Stimulated activated CD8-positive, alpha-beta memory T cell treated with anti-CD3 and anti-CD28 coated beads, Interleukin-2, amount 100 ng/mL, for 1 hour (primary cell): ENCODE data around the gene SLC66A3.

Experiments used
- DNase-seq, 2 donors: peaks; one replicate each; pipeline ENCODE4 v3.0.0-alpha.2; 2020; ENCODE audit warnings: low read depth in 2 of 2

SLC66A3 gene

GRCh38 chr2:11155381-11156035 is at the start of gene SLC66A3:
Gene SLC66A3, plus strand, starts transcription at chr2:11155467. Its CDS starts 80 bp downstream, at chr2:11155547.
- DNase-seq, result no peak

- no peak for DNase-seq
Measured at GRCh38 chr2:11109002-11109401, 46.3 kb upstream of the SLC66A3 start.

- no peak for DNase-seq
Measured at GRCh38 chr2:11112870-11113428, 42.3 kb upstream of the SLC66A3 start.

GRCh38 chr2:11117776-11118175 is 37.5 kb upstream of the SLC66A3 start:
- DNase-seq, result no peak

- DNase-seq, result no peak
Measured at GRCh38 chr2:11118761-11119160, 36.5 kb upstream of the SLC66A3 start.

GRCh38 chr2:11121099-11121822 is 34.0 kb upstream of the SLC66A3 start:
- no peak for DNase-seq

GRCh38 chr2:11121823-11122155 is 33.5 kb upstream of the SLC66A3 start:
- no peak for DNase-seq

- DNase-seq, result no peak
Measured at GRCh38 chr2:11122380-11122779, 32.9 kb upstream of the SLC66A3 start.

- DNase-seq, result no peak
Measured at GRCh38 chr2:11123001-11123809, 32.1 kb upstream of the SLC66A3 start.

GRCh38 chr2:11123856-11124759 is 31.2 kb upstream of the SLC66A3 start:
- DNase-seq, result peak in 1 of 2 donors; percentile 28

- no peak for DNase-seq
Measured at GRCh38 chr2:11124760-11125068, 30.6 kb upstream of the SLC66A3 start.

GRCh38 chr2:11127761-11128160 is 27.5 kb upstream of the SLC66A3 start:
- DNase-seq, result no peak

- no peak for DNase-seq
Measured at GRCh38 chr2:11128243-11128951, 26.9 kb upstream of the SLC66A3 start.

- DNase-seq, result peak; percentile 64 to 69
Measured at GRCh38 chr2:11129598-11130449, 25.4 kb upstream of the SLC66A3 start.

- DNase-seq, result no peak
Measured at GRCh38 chr2:11131166-11131920, 23.9 kb upstream of the SLC66A3 start.

- no peak for DNase-seq
Measured at GRCh38 chr2:11132036-11132671, 23.1 kb upstream of the SLC66A3 start.

GRCh38 chr2:11133238-11133935 is 21.9 kb upstream of the SLC66A3 start:
- no peak for DNase-seq

GRCh38 chr2:11133936-11134320 is 21.3 kb upstream of the SLC66A3 start:
- DNase-seq, result no peak
